Hepatocyte (in vitro differentiated cells): ENCODE data around the gene NDRG3.

Source experiments
- CTCF ChIP-seq: fragments of 200-600 bp; sonication (generic); IDR thresholded peaks from 2 replicates; pipeline ENCODE4 v1.5.1; 2016; ENCODE audit warnings: antibody characterized with exemption, mild to moderate bottlenecking; ENCODE audit not compliant: poor library complexity
- EZH2 ChIP-seq: fragments of 200-600 bp; sonication (generic); IDR thresholded peaks from 2 replicates; pipeline ENCODE4 v1.6.1; 2016; ENCODE audit warnings: antibody characterized with exemption, mild to moderate bottlenecking, borderline replicate concordance
- EZH2phosphoT487 ChIP-seq: fragments of 200-600 bp; sonication (generic); IDR thresholded peaks from one replicate; pipeline ENCODE4 v1.6.1; 2018; ENCODE audit warnings: antibody characterized with exemption, mild to moderate bottlenecking, low read depth, moderate library complexity; ENCODE audit not compliant: unreplicated experiment, severe bottlenecking

GRCh38 chr20:36773597-36774390 lies 27.9 kb upstream of the NDRG3 start, which contains the start of gene DSN1:
- TF ChIP-seq CTCF, result no peak
- TF ChIP-seq EZH2phosphoT487, result no peak
- no peak for TF ChIP-seq EZH2
